HG02610 (cell line): ENCODE results near the gene GIGYF1.
A peak's percentile ranks its signal among the peaks of the same experiment; 100 is the strongest.

Experiments used
- ATAC-seq: cut with Tn5 transposase; IDR thresholded peaks from one replicate; pipeline ENCODE4 v1.9.1; 2021; ENCODE audit warnings: mild to moderate bottlenecking, moderate library complexity; ENCODE audit not compliant: unreplicated experiment

Gene GIGYF1

DNA sequence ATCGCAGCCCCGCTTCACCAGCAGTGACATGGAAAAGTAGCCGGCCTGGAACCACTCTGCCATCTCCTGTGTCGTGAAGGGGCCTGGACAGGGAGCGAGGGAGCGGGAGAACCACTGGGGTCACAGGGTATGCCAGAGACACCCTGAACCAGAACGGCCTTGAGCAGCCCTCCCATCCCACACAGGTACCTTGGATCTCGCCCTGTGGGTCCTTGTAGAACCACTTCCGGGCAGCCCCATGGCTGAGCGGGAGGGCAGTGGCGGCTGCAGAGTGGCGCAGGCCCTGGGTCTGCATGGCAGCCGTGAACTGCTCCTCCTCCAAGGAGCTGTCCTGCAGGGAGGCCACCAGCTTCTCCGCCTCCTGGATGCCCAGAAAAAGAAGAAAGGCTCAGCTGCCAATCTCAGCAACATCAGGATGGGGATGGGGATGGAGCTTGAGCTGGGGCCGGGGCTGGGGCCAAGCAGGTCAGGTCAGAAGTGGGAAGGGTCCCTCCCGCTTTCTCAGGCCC lies 9.5 kb downstream of the GIGYF1 start:
- ATAC-seq: no peak

DNA sequence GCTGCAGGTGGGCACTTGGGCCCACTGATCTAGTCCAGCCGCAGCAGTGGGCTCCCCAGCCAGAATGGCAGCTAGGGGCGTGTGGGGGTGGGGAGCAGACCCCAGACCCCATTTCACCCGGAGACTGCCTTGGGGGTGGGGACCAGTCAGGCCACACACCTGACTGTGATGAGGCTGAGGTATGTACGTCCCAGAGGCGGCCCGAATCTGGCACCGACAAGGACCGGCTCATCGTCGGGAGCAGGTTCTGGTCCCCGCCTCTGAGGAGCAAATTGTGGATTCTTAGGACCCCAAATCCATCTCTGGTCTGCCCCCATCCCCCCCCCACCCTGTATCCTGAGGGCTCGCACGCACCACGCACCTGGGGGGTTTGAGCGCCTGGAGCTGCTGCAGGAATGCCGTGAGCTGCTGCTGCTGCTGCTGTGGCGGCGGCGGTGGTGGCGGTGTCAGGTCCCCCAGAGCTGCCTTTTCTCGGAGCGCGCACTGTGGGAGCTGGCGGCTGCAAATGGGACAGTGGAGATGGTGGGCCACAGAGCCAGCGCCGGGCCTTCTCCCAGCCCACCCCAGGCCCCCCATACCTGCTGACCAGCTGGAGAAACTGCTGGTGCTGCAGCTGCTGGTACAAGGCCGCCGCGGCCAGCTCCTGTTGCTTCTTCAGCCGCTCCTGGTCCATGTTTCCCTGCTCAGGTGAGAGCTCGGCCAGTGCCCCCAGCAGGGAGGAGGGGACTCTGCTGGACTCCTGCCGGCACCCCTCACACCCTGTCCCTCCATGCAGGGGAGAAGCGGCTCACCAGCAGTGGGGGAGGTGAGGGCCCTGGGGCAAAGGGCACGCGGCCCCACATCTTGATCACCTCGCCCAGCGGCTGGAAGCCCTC lies 10.2 kb downstream of the GIGYF1 start:
- ATAC-seq: no peak

DNA sequence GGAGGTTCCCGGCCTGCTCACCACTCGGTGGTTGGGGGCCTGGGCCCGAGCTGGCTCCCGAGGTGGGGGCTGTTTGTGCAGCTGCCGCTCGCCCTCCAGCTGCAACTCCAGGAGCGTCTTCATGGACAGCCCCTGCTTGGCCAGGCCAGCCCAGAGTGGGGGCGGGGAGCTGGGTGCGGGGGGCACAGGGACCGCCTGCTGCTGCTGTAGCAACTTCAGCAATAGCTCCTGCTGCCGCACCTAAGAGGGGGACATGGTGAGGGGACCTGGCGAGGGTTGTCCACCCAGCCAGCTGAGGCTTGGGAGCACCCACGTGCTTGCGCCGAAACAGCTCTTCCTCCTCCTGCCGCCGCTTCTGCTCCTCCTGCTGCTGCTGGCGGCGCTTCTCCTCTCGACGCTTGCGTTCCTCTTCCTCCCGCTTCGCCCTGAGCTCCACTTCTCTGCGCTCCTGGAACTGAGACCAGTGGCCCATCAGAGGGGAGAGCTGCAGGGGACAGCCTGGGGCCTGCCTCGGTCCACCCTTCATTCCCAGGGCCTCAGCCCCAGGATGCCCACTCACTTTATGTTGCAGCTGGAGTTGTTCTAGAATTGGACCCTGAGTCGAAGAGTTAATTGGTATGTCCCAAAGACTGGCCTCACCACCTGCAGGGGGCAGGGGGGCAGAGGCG lies 10.9 kb downstream of the GIGYF1 start:
- no peak for ATAC-seq

DNA sequence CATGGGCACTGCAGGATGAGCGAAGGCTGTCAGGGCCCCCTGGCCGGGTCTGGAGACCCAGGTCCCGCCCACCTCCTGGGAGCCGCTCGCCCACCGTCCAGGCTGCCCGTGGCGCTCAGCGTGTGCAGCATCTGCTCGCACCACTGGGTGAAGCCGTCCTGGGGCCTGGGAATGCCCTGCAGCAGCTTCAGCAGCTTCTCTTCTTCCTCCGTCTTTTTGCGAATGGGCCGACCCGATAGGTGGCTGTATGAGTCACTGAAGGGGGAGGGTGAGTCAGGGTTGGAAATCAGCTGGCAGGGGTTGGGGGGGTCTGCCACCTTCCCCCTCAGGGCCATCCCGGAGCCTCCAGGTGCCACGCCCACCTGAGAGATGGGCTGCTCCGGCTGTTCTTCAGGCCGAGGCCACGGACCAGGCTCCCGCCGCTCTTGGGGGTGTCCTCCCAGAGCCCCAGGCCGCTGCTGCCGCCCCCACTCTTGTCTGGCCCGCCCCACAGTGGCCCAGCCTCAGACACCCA lies 11.8 kb downstream of the GIGYF1 start:
- no peak for ATAC-seq

DNA sequence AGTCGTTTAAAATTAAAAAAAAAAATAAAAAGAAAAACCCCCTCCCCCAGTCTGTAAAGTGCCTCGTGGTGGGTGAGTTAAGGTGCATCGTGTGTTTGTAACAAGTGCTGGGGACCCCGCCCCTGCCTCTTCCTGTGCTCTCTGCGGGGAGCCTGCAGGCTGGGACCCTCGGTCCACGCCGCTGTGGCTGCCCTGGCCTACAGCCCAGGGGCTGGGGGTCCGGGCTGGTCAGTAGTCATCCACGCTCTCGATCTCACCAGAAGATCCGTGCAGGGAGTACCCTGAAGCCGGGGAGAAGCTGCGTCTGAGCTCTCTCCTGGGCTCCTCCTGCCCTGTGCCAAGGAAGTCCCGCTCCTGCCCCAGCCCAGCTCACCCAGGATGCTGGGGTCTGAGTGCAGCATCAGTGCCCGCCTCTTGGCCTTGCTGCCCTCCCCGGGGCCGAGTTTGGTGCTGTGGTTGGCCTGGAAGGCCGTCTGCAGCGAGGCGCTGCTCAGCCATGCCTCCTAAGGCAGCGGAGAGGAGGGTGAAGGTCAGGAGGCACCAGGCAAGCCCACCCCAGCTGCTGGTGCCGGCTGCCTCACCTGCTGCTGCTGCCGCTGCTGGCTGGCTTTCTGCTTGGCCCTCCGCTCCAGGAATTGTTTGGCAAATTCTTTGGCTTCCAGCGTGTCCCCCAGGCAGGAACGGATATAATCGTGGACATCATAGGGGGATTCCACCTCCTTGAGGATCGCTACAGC lies 12.4 kb downstream of the GIGYF1 start:
- no peak for ATAC-seq

DNA sequence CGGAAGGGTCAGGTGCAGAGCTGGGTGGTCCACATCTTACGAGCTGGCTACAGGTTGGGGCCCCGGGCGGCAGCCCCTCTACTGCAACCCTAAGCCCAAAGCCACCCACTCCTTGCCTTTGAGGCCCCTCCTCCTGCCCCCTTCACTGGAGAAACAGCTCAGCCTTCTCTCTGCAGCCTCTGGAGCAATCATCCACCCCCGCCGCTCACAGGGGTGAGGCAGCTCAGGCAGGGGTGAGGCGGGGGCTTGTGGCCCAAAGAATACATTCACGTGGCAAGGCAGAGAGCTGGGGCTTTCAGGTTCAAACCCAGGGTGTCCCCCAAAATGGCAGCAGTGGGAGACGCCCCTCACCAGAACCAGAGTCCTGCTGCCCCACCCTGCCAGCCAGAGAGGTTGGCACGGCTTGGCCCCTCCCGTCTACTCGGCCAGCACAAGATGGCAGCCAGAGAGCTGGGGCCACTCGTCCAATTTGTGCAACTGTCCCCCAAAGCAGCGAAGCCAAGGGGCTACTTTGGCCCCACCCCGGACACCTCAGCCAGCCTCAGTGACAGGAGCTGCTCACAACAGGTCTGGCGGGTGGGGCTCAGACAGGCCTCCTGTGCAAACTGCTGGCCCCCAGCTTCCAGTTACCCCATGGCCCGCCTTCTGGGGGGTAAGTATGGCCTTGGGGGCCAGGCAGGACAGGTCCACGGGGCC lies 13.3 kb downstream of the GIGYF1 start:
- ATAC-seq: no peak

DNA sequence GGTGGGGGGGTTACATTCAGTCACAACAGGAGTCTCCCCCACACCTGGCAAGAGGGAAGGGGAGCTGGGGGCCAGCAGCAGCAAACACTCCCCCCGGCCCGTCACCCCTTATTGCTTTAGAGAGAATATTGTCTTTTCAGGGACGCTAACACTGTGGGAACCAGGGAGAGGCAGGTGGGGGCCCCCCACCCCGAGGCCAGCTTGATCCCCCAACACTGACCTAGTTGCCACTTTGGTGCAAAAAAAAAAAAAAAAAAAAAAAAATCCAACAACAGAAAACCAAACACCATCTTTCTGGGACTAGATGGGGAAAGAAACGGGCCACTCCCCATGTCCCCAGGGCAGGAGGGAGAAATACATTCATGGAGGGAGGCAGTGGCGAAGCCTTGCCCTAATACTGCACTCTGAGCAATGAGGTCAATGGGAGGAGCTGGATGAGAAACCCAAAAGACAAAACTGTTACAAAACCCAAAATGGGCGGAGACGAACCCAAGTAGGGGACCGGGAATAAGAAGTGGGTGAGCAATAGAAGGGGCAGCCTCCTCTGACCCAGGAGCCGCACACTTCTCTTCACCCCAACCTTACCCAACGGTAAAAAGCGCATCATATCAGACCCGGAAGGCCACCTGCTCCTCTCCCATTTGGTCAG lies 14.0 kb downstream of the GIGYF1 start:
- ATAC-seq: no peak

DNA sequence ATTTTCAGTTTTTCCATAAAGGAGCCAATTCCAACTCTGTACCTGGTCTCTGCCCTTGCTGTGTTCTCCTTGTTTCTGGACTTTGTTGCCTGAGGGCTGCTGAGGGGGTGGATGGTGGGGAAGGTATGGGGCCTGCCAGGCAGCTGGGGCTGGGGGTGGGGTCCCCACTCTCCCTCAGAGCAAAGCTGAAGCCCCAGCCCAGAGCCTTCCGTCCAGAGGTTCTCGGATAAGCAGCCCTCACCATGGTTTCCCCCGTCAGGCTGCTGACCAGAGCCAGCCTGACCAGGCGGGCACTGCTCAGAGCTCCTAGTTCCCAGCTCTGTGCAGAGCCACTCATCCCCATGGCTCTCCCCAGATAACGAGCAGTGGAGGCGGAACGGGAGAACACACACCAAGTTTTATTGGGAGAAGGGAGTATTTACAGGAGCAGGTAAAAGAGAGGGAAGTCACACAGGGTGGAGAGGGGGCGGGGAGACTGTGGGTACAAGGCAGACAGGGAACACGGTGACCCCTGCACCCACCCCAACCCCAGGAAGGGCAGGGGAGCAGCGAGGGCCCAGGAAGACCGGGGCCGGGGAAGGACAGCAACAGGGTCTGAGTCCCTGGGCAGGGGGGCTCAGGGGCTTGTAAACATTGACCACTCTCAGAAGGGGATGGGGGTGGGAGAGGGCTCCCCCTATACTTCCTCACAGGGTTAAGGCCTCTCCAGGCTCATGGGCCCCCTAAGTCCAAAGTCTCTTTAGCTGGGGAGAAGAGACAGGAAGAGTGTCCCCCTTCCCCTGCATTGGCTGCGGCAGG lies 14.7 kb downstream of the GIGYF1 start:
- no peak for ATAC-seq

- ATAC-seq: no peak
Observed at GRCh38 chr7:100678291-100678984, 15.6 kb downstream of the GIGYF1 start.

GRCh38 chr7:100677308-100678267 lies 16.5 kb downstream of the GIGYF1 start:
- ATAC-seq: no peak

DNA sequence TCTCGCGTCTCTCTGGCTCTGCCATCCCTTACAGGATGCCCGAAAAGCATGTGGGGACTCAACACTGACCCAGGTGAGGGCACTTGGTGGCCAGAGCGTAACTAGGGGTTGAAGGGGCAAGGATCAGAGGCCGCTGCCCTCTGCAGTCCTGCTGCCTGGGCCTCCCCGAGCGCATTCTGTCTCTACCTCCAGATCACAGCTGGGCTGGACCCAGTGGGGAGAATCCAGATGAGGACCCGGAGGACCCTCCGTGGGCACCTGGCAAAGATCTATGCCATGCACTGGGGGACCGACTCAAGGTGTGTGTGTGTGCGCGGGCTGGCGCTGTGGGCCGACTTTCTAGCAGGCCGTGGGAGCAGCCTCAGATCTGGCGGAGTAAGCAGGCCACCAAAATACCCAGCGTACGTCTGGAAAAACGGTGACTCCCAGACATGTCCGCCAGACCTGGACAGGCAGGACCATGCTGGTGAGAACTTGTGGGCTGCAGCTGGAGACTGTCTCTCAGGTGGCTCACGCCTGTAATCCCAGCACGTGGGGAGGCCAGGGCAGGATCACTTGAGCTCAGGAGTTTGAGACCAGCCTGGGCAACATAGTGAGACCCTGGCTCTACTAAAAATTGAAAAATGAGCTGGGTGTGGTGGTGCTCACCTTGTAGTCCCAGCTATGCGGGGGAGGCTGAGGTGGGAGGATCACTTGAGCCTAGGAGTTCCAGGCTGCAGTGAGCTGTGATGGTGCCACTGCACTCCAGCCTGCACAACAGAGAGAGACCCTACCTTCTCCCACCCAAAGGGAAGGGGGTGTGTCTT lies 17.3 kb downstream of the GIGYF1 start:
- no peak for ATAC-seq

GRCh38 chr7:100675581-100676350 lies 18.3 kb downstream of the GIGYF1 start:
- ATAC-seq: peak; percentile 34

- ATAC-seq: no peak
Observed at GRCh38 chr7:100675105-100675451, 19.0 kb downstream of the GIGYF1 start.

GRCh38 chr7:100674411-100675104 lies 19.5 kb downstream of the GIGYF1 start:
- ATAC-seq: no peak

DNA sequence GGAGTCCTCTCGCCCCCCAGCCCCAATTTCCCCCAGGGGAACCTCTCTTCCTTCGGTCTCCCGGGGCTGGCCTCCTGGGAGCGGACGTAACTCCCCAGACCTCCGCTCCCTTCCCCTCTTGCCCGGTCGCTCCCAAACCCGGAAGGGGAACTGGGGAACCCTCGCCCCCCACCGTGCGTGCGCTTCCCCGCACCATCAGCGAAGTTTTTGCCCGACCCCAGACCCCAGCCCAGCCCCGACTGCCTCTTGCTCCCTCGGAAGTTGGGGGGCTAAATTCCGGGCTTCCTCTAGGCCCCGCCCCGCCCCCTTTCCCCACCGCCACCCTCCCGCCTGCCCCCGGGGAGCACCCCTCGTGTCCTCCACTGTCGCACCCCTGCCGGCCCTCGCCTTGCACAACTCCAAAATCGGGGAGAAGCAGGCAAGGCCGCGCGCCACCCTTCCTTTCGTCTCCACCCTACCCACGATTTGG lies 20.1 kb downstream of the GIGYF1 start:
- ATAC-seq: no peak
